Measurements from ENCODE around the gene UMAD1.
"Not testable (repeated sequence)": the region's sequence is repeated elsewhere in the genome, so short reads cannot be mapped to it uniquely, and the experiment has no call there.

The UMAD1 gene

DNA sequence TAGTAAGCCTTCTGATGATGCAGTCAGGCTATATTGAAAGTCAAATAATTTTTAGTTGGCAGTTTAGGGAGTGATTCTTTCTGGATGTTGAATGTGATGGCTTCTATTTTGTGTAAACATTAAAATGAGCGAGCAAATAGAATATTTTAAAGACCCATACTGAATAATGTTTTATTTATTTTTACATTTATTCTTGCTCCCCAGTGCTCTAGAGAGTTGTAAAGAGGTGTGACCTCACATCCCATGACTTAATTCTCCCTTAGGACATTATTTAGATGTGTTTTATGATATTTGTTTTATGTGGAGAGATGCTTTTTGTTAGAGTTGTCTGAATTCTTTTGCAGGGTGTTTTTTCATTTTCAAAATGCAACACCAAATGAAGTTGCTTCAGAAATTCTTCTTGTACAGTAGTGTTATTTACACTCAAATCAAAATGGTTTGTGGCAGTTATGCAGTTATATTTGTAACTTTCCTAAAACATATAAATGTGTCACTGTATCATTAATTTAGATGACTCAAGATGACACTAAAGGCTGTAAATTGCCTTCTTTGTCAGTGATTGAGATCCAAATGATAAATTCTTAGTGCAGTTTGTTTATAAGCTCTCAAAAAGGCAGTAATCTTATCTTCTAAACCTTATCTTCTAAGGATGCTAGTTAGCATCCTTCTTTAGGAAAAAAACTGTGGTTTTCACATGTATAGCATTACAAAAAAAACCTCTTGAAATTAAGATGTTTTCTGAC lies 12.4 kb downstream of the UMAD1 start:
- no peak for DNase-seq (ENCODE audit: low read depth, low spot score)

- peak; percentile 74 for DNase-seq (ENCODE audit: low read depth, low spot score)
Observed at GRCh38 chr7:7653593-7654187, 13.1 kb downstream of the UMAD1 start.

DNA sequence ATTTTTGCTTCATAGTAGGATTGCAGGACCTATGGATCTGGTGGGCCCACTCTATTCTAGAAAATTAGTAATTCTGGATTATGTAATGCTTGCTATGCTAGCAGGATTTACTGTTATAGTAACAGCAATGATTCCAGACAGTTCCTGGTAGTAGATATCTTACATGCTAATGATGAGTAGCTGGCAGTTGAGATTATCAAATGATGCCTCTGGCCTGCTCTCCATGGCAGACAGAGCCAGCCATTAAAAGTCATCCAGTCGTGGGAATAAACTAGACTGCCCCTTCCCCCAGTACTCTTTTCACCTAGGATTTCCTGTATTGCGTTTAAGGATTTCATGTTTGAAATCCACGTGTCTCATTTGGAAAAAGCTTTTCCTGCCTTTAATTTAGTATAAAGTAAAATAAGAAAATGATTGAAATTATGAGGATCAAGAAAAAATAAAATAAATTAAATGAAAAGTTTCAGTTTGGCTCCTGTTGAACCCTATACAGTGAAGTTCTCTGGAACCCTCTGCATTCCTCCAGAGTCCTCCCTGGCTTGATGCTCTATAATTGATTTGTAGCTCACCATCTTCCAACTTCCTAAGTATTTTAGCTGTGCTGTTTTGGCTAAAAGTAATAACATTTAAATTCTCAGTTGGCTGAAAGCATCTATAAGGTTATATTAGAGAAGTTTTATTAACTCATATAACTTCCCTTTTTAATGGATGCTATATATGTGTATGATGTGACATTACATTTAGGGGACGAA lies 14.6 kb downstream of the UMAD1 start:
- DNase-seq (ENCODE audit: low read depth, low spot score), result no peak

- DNase-seq (ENCODE audit: low read depth, low spot score), result not testable (repeated sequence)
Observed at GRCh38 chr7:7656459-7656858, 15.9 kb downstream of the UMAD1 start.

DNA sequence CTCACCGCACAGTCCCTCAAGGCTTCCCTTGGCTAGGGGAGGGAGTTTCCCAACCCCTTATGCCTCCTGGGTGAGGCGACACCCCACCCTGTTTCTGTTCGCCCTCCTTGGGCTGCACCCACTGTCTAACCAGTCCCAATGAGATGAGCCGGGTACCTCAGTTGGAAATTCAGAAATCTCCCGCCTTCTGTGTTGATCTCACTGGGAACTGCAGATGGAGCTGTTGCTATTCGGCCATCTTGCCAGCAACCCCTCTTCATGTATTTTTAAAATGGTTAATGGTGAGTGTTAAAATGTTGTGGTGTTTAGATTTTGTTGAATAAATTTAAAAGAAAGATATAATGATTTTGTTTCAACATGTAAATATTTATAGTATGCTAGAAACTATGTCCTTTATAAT lies 22.0 kb downstream of the UMAD1 start:
- DNase-seq (ENCODE audit: low read depth, low spot score), result peak; percentile 37

GRCh38 chr7:7664291-7664690 lies 23.7 kb downstream of the UMAD1 start:
- DNase-seq (ENCODE audit: low read depth, low spot score), result no peak

DNA sequence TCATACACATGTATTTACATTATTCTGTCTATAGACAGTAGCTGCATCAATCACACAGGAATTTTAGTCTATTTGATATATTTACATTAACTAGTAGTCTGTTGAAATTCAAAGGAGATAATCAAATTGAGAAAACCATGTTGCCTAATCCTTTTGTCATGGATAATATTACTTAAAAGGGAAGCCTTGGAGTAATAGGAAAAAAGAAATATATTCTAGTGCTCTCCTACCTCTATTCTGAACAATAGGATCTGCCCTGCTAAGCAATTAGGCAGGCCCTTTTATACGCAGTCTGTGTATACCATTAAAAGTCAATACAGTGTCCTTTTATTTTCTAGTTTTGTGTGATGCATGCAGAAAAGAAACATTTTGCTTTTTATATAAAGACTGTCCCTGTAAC lies 24.5 kb downstream of the UMAD1 start:
- no peak for DNase-seq (ENCODE audit: low read depth, low spot score)

DNA sequence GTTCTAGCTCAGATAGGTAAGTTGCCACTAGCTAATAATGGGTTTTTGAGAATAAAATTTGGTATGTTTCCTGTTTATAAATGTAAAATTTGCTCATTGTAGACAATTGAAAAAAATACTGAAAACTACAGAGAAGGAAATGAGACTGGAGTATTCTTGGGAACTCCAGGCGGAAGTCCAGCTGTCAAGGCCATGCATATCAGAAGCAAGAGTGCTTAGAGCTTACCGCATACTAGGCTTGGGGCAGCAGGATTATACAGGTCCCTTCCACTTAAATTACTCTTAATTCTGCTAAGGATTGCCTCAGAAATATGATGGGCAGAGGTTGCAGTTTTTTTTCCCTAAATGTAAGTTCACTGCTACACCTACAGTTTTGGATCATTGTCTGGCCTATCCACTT lies 26.6 kb downstream of the UMAD1 start:
- DNase-seq (ENCODE audit: low read depth, low spot score), result no peak

DNA sequence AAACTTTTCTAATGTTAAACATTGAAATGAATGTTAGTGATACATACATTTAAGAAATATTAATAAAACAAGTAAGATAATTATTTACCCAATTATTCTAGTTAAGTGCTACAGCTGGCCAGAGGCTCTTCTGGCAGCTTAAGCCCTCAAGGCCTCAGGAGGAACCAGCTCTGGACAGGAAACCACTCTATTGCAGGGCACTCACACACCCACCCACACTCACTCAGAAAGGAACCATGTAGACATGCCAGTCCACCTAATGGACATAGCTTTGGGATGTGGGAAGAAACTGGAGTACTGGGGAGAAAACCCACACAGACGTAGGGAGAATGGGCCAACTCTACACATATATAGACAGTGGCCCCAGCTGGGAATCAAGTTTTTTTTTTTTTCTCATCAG lies 28.2 kb downstream of the UMAD1 start:
- DNase-seq (ENCODE audit: low read depth, low spot score), result no peak

DNA sequence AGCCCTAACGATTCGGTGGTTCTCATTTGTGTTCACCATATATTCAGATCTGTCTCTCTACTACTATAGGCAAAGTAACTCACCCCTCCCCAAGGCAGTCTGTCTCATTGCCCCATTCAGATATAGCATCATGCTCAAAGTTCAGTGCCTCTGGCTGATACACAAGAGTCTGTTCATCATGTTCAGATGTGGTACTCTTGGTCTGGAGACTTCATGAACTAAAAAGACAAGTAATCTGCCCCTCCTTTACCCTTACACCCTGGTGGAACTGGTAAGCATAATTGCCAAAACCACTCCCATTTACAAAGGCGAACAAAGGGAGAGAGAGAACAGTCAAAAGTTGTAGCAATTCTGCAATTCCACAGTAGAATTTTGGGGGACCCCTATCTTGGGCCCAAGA lies 29.9 kb downstream of the UMAD1 start:
- no peak for DNase-seq (ENCODE audit: low read depth, low spot score)

DNA sequence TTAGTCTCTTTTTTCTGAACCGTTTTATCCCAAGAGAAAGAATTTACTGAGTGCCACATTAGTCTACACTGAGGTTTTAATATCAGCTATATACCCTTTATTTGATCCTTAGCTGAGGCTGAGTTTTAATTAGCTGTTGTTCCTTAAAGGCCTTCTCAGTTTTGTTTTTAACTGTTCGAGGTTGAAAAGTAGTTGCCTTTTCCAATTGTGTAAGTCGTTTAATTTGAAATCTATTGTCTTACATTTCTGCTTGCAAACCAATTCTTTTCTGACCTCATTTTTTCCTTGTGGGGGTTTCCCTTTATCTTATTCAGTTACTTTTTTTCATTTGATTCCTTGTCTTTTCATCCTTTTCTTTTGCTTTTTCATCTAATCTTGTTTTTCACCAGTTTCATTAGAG lies 30.8 kb downstream of the UMAD1 start:
- DNase-seq (ENCODE audit: low read depth, low spot score), result no peak

DNA sequence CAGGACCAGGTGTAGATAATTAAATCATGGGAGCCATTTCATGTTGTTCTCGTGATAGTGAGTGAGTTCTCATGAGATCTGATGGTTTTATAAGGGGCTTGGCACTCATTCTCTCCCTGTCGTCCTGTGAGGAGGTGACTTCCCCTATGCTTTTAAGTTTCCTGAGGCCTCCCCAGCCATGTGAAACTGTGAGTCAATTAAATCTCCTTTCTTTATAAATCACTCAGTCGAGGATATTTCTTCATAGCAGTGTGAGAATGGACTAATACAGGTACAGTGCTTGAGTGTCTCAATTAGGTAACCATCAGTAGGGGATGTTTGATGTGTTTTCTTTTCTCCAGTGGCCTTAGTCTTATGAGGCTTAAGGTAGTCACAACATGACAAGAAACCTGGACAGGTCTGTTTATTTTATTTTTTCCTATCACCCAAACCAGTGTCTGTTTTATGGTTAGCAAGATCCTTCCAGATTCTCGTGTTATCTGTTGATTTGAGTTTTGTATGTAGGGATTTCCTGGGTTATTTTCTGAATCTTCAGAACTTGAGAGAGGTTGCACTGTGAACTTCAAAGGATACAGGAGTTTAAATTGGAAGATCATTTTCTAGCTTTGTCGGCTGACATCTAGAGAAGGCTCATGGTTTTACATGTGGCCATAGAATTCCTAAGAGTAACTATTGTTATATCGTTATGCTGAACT lies 32.1 kb downstream of the UMAD1 start:
- no peak for DNase-seq (ENCODE audit: low read depth, low spot score)

DNA sequence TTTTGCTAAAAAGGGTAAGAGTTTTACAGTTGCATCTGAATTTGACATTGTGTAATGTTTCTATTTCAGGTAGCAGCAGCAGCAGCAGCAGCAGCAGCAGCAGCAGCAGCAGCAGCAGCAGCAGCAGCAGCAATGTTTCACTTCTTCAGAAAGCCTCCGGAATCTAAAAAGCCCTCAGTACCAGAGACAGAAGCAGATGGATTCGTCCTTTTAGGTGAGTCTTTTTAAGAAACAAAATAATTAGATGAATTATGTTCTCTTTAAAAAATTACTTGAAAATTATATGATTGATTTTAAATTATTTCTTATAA lies 32.6 kb downstream of the UMAD1 start:
- no peak for DNase-seq (ENCODE audit: low read depth, low spot score)

DNA sequence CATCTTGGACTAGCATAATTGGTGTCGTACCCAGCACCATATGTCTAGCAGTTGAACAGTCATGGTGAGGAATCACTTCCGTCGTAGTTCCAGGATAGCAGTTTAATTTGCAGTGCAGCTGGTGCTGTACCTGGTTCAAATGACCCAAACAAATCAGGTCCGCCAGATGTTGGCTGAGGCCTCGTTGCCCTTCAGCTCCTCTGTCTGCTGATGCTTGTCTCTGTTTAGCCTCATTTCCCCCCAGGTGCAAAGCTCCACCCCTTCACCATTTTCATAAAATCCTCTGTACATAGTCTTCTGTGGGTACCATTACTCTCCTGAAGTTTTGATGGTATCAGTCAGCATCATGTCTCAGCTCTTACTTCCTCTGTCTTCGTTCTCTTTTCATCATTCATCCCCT lies 35.1 kb downstream of the UMAD1 start:
- no peak for DNase-seq (ENCODE audit: low read depth, low spot score)

GRCh38 chr7:7679640-7680039 lies 39.1 kb downstream of the UMAD1 start:
- not testable (repeated sequence) for DNase-seq (ENCODE audit: low read depth, low spot score)

GRCh38 chr7:7681191-7681935 lies 40.8 kb downstream of the UMAD1 start:
- no peak for DNase-seq (ENCODE audit: low read depth, low spot score)

DNA sequence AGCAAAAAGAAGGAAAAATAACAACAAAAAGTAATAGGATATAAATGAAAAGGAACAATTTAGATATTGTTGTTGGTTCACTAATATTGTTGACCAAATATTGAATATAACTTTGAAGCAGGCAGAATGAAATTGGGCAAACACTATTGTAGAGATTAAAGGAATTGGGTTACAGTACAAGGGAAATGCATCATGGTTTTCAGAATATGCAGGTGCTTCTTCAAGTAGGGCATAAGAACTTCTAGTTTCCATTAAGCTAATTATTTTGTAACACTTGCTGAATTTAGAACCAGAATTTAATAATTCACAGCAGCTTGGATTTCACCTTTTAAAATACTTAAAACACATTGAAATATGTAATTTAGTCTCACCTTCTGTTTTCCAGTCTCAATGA lies 41.4 kb downstream of the UMAD1 start:
- DNase-seq (ENCODE audit: low read depth, low spot score), result no peak

- DNase-seq (ENCODE audit: low read depth, low spot score), result no peak
Observed at GRCh38 chr7:7682861-7683260, 42.3 kb downstream of the UMAD1 start.

GRCh38 chr7:7686811-7687508 lies 46.4 kb downstream of the UMAD1 start:
- no peak for DNase-seq (ENCODE audit: low read depth, low spot score)

DNA sequence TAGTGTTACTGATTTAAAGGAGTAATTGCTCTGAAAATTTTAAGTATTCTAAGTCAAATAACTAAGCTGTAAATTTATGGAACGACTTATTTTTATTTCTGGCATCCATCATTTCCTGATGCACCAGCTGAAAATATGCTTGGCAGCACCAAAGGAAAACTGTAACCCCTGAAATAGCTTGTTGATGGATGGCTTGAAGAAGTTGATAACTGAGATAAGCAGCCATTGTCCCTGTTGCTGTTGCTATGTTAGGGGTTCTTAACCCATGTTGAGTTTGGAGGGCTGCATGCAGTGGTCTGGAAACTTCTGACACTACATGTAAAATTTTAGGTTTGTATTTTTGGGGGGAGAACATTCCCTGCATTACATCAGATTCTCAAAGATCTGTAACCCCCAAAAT lies 47.2 kb downstream of the UMAD1 start:
- no peak for DNase-seq (ENCODE audit: low read depth, low spot score)

DNA sequence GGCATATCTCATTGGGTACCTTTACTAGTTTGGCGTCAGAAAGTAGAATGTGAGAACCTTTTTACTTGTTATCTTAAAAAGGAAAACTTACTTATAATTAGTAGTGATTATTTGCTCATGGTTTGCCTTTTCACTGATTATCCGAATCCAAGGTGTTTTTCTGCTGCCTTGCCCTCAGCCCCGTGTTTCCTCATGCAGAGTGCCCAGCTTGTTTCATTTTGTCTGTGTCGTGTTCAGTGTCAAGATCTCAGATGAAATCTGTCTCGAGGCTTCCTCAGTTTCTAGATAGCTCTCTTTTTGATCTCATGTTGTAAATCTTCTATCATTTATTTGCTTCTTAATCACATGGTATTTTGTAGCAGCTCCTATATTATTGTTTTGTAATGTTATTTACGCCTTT lies 47.8 kb downstream of the UMAD1 start:
- DNase-seq (ENCODE audit: low read depth, low spot score), result no peak
